Dermis microvascular lymphatic vessel endothelial cell (primary cell): ENCODE results near the gene TXNDC12. TPM values are rescaled to one million over a fixed set of nuclear protein-coding genes. Genes with fewer than 3 reads are reported as not detected.

ENCODE experiments used
- DNase-seq, 2 donors: peaks; one replicate each; pipeline versions ENCODE4 v3.0.0 to v3.0.0-alpha.2; 2010; ENCODE audit warnings: low read depth in 2 of 2
- total RNA-seq: library from RNA; depleted of rRNA; stranded (reverse); fragments of >200 nt; gene quantifications from 2 replicates; pipeline ENCODE4 v1.2.1, GENCODE V29; 2014

Gene TXNDC12
- total RNA-seq, 1 donor from 2014 or later = 20.3 TPM

DNA sequence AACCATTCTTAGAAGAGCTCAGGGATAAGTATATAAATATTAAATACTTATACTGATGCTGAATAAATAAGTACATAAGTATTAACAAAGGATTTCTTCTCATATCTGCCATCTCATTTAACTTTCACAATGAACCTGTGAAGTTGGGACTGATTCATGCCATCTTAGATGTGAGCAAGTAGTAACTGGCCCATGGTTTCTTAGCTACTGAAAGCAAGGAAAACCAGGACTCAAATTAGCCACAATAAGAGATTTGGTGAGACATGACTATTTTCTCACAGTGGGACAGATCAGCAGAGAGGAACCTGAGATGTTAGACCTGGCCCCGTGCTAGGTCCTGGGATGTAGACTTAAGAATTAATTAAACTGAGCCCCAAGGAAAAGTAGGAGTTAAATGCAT, 56.3 kb downstream of the TXNDC12 start:
- DNase-seq = no peak

DNA sequence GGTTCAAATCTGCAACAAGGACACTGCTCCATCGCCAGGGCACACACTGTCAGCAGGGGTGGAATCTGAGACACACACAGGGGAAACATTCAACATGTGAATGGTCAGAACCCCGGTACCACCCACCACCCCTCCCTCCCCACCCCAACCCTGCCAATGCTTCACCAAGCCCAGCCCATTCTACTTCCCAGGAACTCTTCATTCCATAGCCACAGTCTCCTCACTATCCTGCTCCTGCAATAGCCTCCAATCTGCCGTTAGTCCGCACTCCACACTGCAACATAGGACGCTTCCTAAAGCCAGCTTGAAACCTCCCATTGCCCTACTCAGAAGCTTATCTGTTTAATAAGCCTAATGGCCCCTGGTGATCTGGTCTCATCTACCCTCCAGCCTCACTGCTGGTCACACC, 57.0 kb downstream of the TXNDC12 start:
- no peak for DNase-seq

DNA sequence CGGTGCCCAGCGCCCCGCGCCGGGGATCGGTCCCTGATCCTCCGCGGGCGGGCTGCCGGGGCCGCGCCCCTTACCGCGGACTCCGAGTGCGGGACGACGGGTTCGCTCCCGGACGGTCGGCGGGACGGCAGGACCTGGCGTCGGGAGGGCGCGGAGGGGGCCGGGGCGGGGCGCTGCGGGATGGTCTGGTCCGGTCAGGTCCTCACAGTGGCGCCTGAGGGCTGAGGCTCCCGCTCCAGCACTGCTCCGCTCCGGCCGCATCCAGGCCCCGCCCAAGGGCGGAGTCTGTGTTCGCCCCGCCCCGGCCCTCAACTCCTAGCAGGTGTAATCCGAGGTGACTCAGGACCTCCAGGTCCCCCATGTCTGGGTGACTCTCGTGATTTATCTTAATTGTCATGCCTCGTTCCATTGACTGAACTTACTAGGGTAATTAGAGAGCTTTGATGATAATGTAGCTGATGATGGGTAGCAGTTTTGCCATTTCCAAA, 64.5 kb downstream of the TXNDC12 start, which contains the start of gene RAB3B:
RAB3B (minus strand) TSS at position 223 of the 488 bp plus-strand sequence. CDS start 13,583 bp downstream, outside the sequence.
- DNase-seq = peak; percentile 7 to 74

DNA sequence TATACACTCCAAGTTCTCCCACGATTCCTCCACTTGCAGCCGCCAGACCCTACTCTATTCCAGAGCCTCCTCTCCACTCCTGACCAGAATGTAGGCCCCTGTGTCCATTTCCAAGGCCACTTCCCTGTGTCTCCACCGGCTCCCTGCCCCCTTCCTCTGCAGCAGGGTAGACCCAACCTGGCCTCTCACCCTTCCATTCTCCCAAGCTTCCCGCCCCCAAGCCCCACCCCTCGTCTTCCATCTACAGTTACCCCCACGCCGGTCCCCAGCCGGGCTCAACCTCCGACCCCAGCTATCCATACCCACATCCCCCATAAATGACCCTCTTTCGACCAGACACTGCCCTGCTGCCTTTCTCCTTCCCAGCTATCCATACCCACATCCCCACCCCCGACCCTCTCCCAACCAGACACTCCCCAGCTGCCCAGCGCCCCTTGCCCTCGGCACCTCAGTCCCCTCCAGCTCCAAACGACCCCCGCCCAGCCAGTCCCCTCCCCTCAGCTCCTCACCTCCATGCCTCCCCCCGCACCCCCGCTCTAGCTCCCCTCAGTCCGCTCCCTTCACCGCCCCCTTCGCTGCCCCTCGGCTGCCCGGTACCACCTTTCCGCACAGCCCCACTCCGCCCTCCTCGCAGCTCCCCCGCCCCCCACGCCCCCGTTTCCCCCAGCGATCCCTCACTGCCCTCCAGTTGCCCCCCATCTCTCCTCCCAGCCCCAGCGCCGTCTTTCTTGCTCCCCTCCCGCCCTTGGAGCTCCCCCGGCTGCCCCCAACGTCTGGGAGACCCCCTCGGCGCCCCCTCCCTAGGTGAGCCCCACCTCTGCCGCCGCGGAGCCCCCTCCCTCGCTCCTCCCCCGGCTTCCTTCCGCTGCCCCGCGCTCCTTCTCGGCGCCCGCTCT, 65.2 kb downstream of the TXNDC12 start:
- no peak for DNase-seq

DNA sequence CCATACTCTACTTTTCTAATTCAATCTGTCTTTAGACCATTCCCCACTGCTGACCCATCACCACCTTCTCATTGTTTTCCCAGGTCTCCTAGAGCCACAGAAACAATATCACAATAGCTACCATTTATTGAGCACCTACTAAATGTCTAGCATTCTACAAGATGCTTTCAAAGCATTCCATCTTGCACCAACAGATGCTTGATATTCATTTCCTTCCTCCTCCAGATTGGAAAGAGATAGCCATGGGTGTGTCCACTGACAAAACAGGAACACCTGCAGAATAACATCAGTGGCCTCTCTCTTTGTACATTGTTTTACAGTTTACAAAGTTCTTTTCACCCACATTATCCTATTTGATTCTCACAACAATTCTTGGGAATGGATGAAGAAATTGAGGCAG, 66.7 kb downstream of the TXNDC12 start:
- DNase-seq = no peak

DNA sequence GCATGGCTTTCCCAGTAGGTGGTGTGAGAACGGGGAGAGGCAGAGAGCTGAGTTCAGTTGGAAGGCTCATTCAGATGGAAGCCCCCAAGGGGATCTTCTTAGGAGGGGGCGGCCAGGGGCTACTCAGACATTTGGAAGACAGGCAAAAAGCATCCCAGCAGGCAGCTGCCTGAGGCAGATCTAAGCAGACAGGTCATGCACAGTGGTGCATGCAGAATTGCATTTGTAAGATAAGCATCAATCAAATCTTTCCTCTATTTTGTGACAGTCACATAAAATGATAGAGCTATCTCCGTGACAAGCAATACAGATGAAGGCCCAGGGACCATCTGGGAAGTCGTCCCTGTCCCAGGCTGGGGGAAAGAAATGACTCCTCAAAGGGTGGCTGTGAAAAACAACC, 68.3 kb downstream of the TXNDC12 start:
- DNase-seq = no peak

DNA sequence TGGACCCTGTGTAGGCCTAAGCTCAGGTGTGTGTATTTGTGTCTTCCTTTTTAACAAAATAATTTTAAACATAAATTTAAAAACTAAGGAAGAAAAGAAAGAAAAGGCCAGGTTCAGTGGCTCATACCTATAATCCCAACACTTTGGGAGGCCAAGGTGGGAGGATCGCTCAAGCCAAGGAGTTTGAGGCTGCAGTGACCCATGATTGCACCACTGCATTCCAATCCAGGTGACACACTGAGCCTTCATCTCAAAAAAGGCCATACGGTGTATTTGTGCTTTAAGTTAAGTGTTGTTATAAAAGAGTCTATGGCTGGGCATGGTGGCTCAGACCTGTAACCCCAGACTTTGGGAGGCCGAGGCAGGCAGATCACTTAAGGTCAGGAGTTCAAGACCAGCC, 72.8 kb downstream of the TXNDC12 start:
- no peak for DNase-seq

DNA sequence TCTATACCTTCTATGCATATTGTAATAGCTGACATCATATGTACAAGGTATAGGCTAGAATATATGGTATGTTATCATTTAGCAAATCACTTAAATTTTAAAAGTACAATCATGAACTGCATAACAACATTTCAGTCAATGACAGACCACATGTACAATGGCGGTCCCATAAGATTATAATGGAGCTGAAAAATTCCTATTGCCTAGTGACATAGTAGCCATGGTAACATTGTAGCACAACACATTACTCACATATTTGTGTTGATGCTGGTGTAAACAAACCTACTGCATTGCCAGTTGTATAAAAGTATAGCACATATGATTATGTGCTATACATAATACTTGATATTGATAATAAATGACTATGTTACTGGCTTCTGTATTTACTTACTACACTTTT, 73.4 kb downstream of the TXNDC12 start:
- DNase-seq = no peak

DNA sequence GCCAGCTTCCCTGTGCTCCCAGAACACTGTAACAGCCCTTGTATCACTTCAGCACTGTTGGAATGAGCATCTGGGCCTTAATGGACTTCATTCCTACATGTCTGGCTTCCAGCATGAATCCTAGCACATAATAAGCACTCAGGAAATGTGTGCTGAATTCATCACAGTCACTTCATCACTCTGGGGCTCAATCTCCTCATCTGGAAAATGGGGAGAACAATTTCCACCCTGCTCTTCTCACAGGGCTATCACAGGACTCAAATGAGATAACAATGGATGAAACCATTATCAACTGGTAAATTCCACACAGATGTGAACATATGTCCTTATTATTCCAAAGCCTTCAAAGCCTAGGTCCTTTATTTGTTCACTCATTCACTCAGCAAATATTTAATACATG, 76.9 kb downstream of the TXNDC12 start:
- no peak for DNase-seq

DNA sequence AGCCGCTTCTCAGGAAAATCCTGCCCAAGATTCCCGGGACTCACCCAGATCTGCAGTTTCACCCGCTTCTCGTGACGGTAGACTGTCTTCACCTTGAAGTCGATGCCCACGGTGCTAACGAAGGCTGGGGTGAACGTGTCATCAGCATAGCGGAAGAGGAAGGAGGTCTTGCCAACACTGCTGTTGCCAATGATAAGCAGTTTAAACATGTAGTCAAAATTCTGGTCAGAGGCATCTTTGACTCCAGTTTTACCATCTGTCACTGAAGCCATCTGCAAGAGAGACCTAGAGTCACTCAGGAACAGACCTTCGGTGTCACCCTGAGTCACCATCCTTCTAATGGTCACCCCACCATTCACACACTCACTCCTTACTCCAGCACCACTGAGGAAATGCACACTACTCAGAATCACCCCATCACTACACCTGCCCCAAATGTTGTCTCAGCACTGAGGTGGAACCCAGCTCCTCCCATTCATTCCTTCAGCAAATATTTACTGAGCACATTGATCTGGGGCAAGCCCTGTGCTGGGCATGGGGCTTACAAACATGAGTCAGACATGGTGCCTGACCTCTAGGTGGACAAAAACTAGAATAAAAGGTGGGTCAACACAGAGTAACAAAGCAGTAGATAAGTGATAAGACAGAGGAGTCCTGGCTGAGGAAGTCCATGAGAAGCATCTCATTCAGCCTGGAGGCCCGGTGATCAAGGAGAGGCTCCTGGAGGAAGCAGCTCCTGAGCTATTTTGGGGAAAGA, 78.0 kb downstream of the TXNDC12 start:
- DNase-seq = no peak

DNA sequence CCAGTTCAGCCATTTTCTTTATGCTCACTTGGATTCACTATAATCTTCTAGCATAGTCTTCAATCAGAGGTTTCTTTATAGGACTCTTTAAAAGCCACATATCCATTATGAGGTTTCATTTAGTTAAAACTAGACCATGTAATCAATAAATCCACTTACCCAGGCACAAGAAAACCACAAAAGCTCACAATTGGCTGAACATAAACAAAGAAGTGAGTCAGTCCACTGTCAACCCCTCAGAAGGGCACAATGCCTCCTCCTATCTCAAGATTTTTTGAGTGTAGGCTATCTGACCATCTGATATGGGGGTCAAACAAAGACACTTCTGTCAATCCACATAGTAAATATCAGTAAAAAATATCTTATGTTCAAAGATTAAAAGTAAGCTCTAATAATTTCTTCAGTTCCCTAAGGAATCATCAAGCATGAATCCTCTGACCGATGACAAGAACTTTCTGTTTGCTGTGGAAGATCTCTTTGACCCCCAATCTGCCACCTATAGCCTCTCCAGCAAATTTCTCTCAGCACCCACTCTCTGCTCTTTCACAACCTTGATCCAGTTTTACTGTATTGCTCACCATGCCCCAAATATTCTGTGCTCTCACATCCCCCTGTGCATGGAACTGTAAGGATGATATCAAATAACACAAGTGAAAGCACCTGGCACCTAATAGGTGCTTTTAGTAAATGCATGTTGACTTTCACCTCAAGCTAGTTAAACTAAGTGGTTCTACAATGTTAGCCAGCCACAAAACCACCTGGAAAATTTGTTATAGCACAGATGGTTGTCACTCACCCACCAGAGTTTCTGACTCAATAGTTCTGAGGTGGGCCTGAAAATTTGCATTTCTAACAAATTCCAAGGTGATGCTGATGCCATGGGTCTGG, 81.2 kb downstream of the TXNDC12 start:
- no peak for DNase-seq

Other genes with a start within 250 kb of the TXNDC12 start
- 44.2 and 47.5 TPM in 2 replicates for gene NRDC, start 176.5 kb downstream of the TXNDC12 start, total RNA-seq
- 2.1 and 4.0 TPM in 2 replicates for gene RAB3B, start 64.5 kb downstream of the TXNDC12 start, total RNA-seq
- gene KTI12, start 21.4 kb downstream of the TXNDC12 start, total RNA-seq = 8.3 and 11.8 TPM in 2 replicates
- gene BTF3L4, start 1.1 kb upstream of the TXNDC12 start, total RNA-seq = 27.4 and 29.9 TPM in 2 replicates
- gene ZFYVE9, start 86.9 kb upstream of the TXNDC12 start, total RNA-seq = 21.7 and 30.7 TPM in 2 replicates